ENCODE data around the gene ASPN.

Gene ASPN

GRCh38 chr9:92439921-92440750, 42.2 kb downstream of the ASPN start:
- TF ChIP-seq CTCF (IDR thresholded peaks at IDR 0.05): no peak

- peak; percentile 29 for TF ChIP-seq CTCF (IDR thresholded peaks at IDR 0.05)
Observed at GRCh38 chr9:92438900-92439526, 43.3 kb downstream of the ASPN start.

- no peak for TF ChIP-seq CTCF (IDR thresholded peaks at IDR 0.05)
Observed at GRCh38 chr9:92435263-92435662, 47.0 kb downstream of the ASPN start.

- TF ChIP-seq CTCF (IDR thresholded peaks at IDR 0.05): no peak
Observed at GRCh38 chr9:92432972-92433548, 49.2 kb downstream of the ASPN start.

GRCh38 chr9:92432350-92432749, 50.0 kb downstream of the ASPN start:
- no peak for TF ChIP-seq CTCF (IDR thresholded peaks at IDR 0.05)

GRCh38 chr9:92429836-92430235, 52.5 kb downstream of the ASPN start:
- TF ChIP-seq CTCF (IDR thresholded peaks at IDR 0.05): no peak

- TF ChIP-seq CTCF (IDR thresholded peaks at IDR 0.05): no peak
Observed at GRCh38 chr9:92426501-92427145, 55.7 kb downstream of the ASPN start.
